Parathyroid adenoma (tissue), 2 donors: ENCODE results near the gene POLD1.
A peak's percentile ranks its signal among the peaks of the same experiment; 100 is the strongest.

ENCODE experiments used
- H2AFZ ChIP-seq: fragments of 300-600 bp; sonication (generic); one replicate; pipeline ENCODE4 v1.7.0; 2017; ENCODE audit warnings: antibody characterized with exemption, mild to moderate bottlenecking
- H3K27ac ChIP-seq: fragments of 300-600 bp; sonication (generic); one replicate; pipeline ENCODE4 v1.7.0; 2017
- H3K27me3 ChIP-seq: fragments of 300-600 bp; sonication (generic); one replicate; pipeline ENCODE4 v1.7.0; 2017; ENCODE audit warnings: low read length; ENCODE audit not compliant: control insufficient read depth, insufficient read depth
- H3K36me3 ChIP-seq: fragments of 300-600 bp; sonication (generic); one replicate; pipeline ENCODE4 v1.7.0; 2017; ENCODE audit warnings: low read length; ENCODE audit not compliant: control insufficient read depth, insufficient read depth
- H3K4me1 ChIP-seq: fragments of 300-600 bp; sonication (generic); one replicate; pipeline ENCODE4 v1.7.0; 2017; ENCODE audit warnings: control low read depth
- H3K4me2 ChIP-seq: fragments of 300-600 bp; sonication (generic); one replicate; pipeline ENCODE4 v1.7.0; 2017; ENCODE audit warnings: low read length
- H3K4me3 ChIP-seq: fragments of 300-600 bp; sonication (generic); one replicate; pipeline ENCODE4 v1.7.0; 2017; ENCODE audit warnings: low read depth, low read length
- H3K79me2 ChIP-seq: fragments of 300-600 bp; sonication (generic); one replicate; pipeline ENCODE4 v1.7.0; 2017; ENCODE audit warnings: control low read depth
- H3K9ac ChIP-seq: fragments of 300-600 bp; sonication (generic); one replicate; pipeline ENCODE4 v1.7.0; 2017; ENCODE audit warnings: mild to moderate bottlenecking
- H3K9me3 ChIP-seq: fragments of 300-600 bp; sonication (generic); one replicate; pipeline ENCODE4 v1.7.0; 2017; ENCODE audit warnings: low read length; ENCODE audit not compliant: control insufficient read depth
- TF ChIP-seq, protein P1 (sequence below): fragments of 300-600 bp; sonication (generic); IDR thresholded peaks from one replicate; pipeline ENCODE4 v1.7.0; 2017; ENCODE audit warnings: antibody characterized with exemption, mild to moderate bottlenecking
- donor health status: primary hyperparathyroidism.

The POLD1 gene

DNA sequence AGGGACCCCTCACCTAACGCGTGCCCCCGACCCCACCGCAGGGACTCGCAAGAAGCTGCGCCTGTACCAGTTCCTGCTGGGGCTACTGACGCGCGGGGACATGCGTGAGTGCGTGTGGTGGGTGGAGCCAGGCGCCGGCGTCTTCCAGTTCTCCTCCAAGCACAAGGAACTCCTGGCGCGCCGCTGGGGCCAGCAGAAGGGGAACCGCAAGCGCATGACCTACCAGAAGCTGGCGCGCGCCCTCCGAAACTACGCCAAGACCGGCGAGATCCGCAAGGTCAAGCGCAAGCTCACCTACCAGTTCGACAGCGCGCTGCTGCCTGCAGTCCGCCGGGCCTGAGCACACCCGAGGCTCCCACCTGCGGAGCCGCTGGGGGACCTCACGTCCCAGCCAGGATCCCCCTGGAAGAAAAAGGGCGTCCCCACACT is 43.9 kb downstream of the POLD1 start:
- H3K9ac ChIP-seq = no peak overlapping the region
- peak overlapping the region; percentile 65 for H2AFZ ChIP-seq
- no peaks in the 10 kb centered on the region for H3K9me3 ChIP-seq
- peak overlapping the region; percentile 48 for H3K4me2 ChIP-seq
- H3K27ac ChIP-seq = peak overlapping the region; percentile 9
- H3K79me2 ChIP-seq = no peaks in the 10 kb centered on the region
- TF ChIP-seq, protein P1, sequence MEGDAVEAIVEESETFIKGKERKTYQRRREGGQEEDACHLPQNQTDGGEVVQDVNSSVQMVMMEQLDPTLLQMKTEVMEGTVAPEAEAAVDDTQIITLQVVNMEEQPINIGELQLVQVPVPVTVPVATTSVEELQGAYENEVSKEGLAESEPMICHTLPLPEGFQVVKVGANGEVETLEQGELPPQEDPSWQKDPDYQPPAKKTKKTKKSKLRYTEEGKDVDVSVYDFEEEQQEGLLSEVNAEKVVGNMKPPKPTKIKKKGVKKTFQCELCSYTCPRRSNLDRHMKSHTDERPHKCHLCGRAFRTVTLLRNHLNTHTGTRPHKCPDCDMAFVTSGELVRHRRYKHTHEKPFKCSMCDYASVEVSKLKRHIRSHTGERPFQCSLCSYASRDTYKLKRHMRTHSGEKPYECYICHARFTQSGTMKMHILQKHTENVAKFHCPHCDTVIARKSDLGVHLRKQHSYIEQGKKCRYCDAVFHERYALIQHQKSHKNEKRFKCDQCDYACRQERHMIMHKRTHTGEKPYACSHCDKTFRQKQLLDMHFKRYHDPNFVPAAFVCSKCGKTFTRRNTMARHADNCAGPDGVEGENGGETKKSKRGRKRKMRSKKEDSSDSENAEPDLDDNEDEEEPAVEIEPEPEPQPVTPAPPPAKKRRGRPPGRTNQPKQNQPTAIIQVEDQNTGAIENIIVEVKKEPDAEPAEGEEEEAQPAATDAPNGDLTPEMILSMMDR = no peak
- H3K4me1 ChIP-seq = peaks cover 9% of the 10 kb centered on the region
- peak overlapping the region; percentile 25 for H3K4me3 ChIP-seq
- no peaks in the 10 kb centered on the region for H3K36me3 ChIP-seq
- no peaks in the 10 kb centered on the region for H3K27me3 ChIP-seq

- TF ChIP-seq, protein P1 = no peak
- Histone ChIP-seq H3K27me3 (no peaks in the 10 kb centered on the region), H3K4me1 (peaks cover 10% of the 10 kb centered on the region), H3K9ac (no peak overlapping the region), H3K4me2 (no peak overlapping the region), H3K79me2 (no peaks in the 10 kb centered on the region), H2AFZ (no peak overlapping the region), H3K4me3 (no peak overlapping the region), H3K27ac (no peak overlapping the region), H3K36me3 (no peaks in the 10 kb centered on the region), H3K9me3 (no peaks in the 10 kb centered on the region)
These were observed 44.8 kb downstream of the POLD1 start for GRCh38 chr19:50428772-50429463.

DNA sequence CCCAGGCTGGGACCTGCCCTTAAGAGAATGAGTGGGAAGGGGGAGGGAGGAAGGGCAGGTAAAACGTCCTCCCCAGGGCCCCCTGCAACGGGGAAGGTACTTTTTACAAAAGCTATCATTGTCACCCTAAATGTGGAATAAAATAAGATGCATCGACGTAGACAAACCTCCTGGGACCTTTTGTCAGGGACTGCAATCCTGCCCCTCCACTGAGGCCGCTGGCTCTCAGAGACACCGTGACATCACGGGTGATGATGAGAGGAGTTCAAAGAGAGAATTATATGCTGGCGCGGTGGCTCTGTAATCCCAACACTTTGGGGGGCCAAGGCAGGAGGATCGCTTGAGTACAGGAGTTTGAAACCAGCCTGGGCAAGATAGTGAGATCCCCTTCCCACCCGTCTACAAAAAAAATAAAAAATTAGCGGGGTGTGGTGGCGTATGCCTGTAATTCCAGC is 46.8 kb downstream of the POLD1 start:
- TF ChIP-seq, protein P1 = no peak
- peak overlapping the region; percentile 91 for H2AFZ ChIP-seq
- H3K27me3 ChIP-seq = no peaks in the 10 kb centered on the region
- H3K79me2 ChIP-seq = no peaks in the 10 kb centered on the region
- H3K4me3 ChIP-seq = peak overlapping the region; percentile 59
- peak overlapping the region; percentile 99 for H3K4me2 ChIP-seq
- H3K36me3 ChIP-seq = no peaks in the 10 kb centered on the region
- no peak overlapping the region for H3K9ac ChIP-seq
- H3K4me1 ChIP-seq = peaks cover 15% of the 10 kb centered on the region
- H3K9me3 ChIP-seq = no peaks in the 10 kb centered on the region
- no peak overlapping the region for H3K27ac ChIP-seq

GRCh38 chr19:50431343-50432220 is 47.4 kb downstream of the POLD1 start:
- TF ChIP-seq, protein P1 = no peak
- peak overlapping the region; percentile 16 for H3K9ac ChIP-seq
- peak overlapping the region; percentile 88 for H3K27ac ChIP-seq
- H3K27me3 ChIP-seq = no peaks in the 10 kb centered on the region
- peak overlapping the region; percentile 91 for H2AFZ ChIP-seq
- no peaks in the 10 kb centered on the region for H3K36me3 ChIP-seq
- H3K4me3 ChIP-seq = peak overlapping the region; percentile 59
- H3K4me2 ChIP-seq = peak overlapping the region; percentile 99
- no peaks in the 10 kb centered on the region for H3K79me2 ChIP-seq
- H3K4me1 ChIP-seq = peaks cover 15% of the 10 kb centered on the region
- no peaks in the 10 kb centered on the region for H3K9me3 ChIP-seq
